K562 (cell line): ENCODE data around the gene DTNA.

Source experiments
- CREBBP ChIP-seq: IDR thresholded peaks from one replicate; pipeline ENCODE4 v1.6.1; 2012; ENCODE audit warnings: low read depth, mild to moderate bottlenecking, control low read depth, inconsistent platforms, low read length
- CTCF ChIP-seq, 3 experiments: IDR thresholded peaks in 2 of 3; conservative IDR thresholded peaks in 1 of 3; 2 replicates each; pipeline ENCODE4 v1.5.1; 2011 to 2012; ENCODE audit warnings: low read length in 3 of 3, mild to moderate bottlenecking in 3 of 3, control low read depth in 2 of 3, improper control_type of control experiment in 1 of 3, inconsistent platforms in 1 of 3, low read depth in 1 of 3, mixed read lengths in 1 of 3, moderate library complexity in 1 of 3; ENCODE audit not compliant: insufficient read depth in 2 of 3
- GTF2E2 ChIP-seq: fragments of 200-800 bp; sonication (Bioruptor generic); IDR thresholded peaks from 2 replicates; pipeline ENCODE4 v1.6.1; 2016; ENCODE audit warnings: missing genetic modification characterization, missing compliant biosample characterization
- HDGF ChIP-seq: fragments of 450-650 bp; IDR thresholded peaks from 2 replicates; pipeline ENCODE4 v1.6.1; 2016
- MTF1 ChIP-seq: fragments of 250-450 bp; sonication (Bioruptor Pico); IDR thresholded peaks from 2 replicates; pipeline ENCODE4 v1.9.0; 2021; ENCODE audit warnings: moderate library complexity, mild to moderate bottlenecking, inconsistent platforms, borderline replicate concordance
- MYC ChIP-seq, 2 experiments: fragments of 250-450 bp in 1 of 2; sonication (Bioruptor Pico) in 1 of 2; IDR thresholded peaks; 2 replicates each; pipeline versions ENCODE4 v1.5.1 to v1.6.1; 2012 to 2021; ENCODE audit warnings: low read depth in 2 of 2, borderline replicate concordance in 1 of 2, improper control_type of control experiment in 1 of 2, low read length in 1 of 2, mild to moderate bottlenecking in 1 of 2, moderate library complexity in 1 of 2
- POLR2AphosphoS2 ChIP-seq: IDR thresholded peaks from 2 replicates; pipeline ENCODE4 v1.6.1; 2012; ENCODE audit warnings: low read length, improper control_type of control experiment
- USF1 ChIP-seq: sonication (generic); formaldehyde crosslinking; IDR thresholded peaks from 2 replicates; pipeline ENCODE4 v1.9.0; 2022; ENCODE audit warnings: mild to moderate bottlenecking, missing genetic modification reagents
- ZBTB11 ChIP-seq, 3 experiments: fragments of 200-800 bp in 1 of 3; fragments of 250-450 bp in 1 of 3; fragments of 450-650 bp in 1 of 3; sonication (Bioruptor Pico) in 1 of 3; sonication (Bioruptor generic) in 1 of 3; formaldehyde crosslinking in 1 of 3; IDR thresholded peaks; 2 replicates each; pipeline versions ENCODE4 v1.6.1 to v1.8.0; 2016 to 2022; ENCODE audit warnings: mild to moderate bottlenecking in 2 of 3, missing genetic modification characterization in 2 of 3, missing compliant biosample characterization in 1 of 3, moderate library complexity in 1 of 3
- ZNF232 ChIP-seq: sonication (generic); formaldehyde crosslinking; IDR thresholded peaks from 2 replicates; pipeline ENCODE4 v1.8.0; 2022; ENCODE audit warnings: mild to moderate bottlenecking, missing genetic modification reagents
- TF ChIP-seq, protein P1 (sequence below), 2 experiments: IDR thresholded peaks; 2 replicates each; pipeline ENCODE4 v1.6.1; 2011; ENCODE audit warnings: borderline replicate concordance in 1 of 2, control low read depth in 1 of 2, low read depth in 1 of 2, low read length in 1 of 2, mild to moderate bottlenecking in 1 of 2, mixed read lengths in 1 of 2, moderate library complexity in 1 of 2; ENCODE audit not compliant: insufficient read depth in 1 of 2, insufficient read length in 1 of 2, poor library complexity in 1 of 2, severe bottlenecking in 1 of 2; ENCODE audit errors: extremely low read depth in 1 of 2
- TF ChIP-seq, protein P2 (sequence below), 2 experiments: fragments of 450-650 bp; IDR thresholded peaks; 2 replicates each; pipeline ENCODE4 v1.6.1; 2016

- TF ChIP-seq, protein P1, sequence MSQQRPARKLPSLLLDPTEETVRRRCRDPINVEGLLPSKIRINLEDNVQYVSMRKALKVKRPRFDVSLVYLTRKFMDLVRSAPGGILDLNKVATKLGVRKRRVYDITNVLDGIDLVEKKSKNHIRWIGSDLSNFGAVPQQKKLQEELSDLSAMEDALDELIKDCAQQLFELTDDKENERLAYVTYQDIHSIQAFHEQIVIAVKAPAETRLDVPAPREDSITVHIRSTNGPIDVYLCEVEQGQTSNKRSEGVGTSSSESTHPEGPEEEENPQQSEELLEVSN (IDR thresholded peaks at IDR 0.05; ENCODE audit: borderline replicate concordance in 1 of 2, extremely low read depth in 1 of 2, insufficient read depth in 1 of 2, insufficient read length in 1 of 2, low read depth in 1 of 2, low read length in 1 of 2, poor library complexity in 1 of 2, severe bottlenecking in 1 of 2), result no peak
- TF ChIP-seq POLR2AphosphoS2, result no peak
- TF ChIP-seq, protein P2, sequence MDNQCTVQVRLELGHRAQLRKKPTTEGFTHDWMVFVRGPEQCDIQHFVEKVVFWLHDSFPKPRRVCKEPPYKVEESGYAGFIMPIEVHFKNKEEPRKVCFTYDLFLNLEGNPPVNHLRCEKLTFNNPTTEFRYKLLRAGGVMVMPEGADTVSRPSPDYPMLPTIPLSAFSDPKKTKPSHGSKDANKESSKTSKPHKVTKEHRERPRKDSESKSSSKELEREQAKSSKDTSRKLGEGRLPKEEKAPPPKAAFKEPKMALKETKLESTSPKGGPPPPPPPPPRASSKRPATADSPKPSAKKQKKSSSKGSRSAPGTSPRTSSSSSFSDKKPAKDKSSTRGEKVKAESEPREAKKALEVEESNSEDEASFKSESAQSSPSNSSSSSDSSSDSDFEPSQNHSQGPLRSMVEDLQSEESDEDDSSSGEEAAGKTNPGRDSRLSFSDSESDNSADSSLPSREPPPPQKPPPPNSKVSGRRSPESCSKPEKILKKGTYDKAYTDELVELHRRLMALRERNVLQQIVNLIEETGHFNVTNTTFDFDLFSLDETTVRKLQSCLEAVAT (IDR thresholded peaks at IDR 0.05), result no peak
- no peak for TF ChIP-seq MYC (IDR thresholded peaks at IDR 0.05; ENCODE audit: low read depth, low read length)
- no peak for TF ChIP-seq MYC (CRISPR knock-in tag; IDR thresholded peaks at IDR 0.05; ENCODE audit: borderline replicate concordance, low read depth)
- TF ChIP-seq ZBTB11 (CRISPR knock-in tag; IDR thresholded peaks at IDR 0.05), result no peak
- no peak for TF ChIP-seq CREBBP
- no peak for TF ChIP-seq CTCF (IDR thresholded peaks at IDR 0.05 in 2 of 3, conservative IDR thresholded peaks at IDR 0.05 in 1 of 3; ENCODE audit: insufficient read depth in 2 of 3, low read depth in 1 of 3, low read length in 3 of 3)
- TF ChIP-seq MTF1 (CRISPR knock-in tag), result no peak
- no peak for TF ChIP-seq GTF2E2 (tag)
- TF ChIP-seq USF1 (CRISPR knock-in tag), result no peak
- TF ChIP-seq HDGF, result no peak
- TF ChIP-seq ZNF232 (CRISPR knock-in tag), result no peak
Measured at GRCh38 chr18:34697233-34697632, 12.9 kb upstream of the DTNA start.
